Fibroblast of lung (primary cell): ENCODE measurements around the gene ABO.

ENCODE experiments used
- CTCF ChIP-seq, 2 donors: IDR thresholded peaks in 1 of 2; conservative IDR thresholded peaks in 1 of 2; 1 replicate in 1 of 2; 2 replicates in 1 of 2; pipeline ENCODE4 v1.5.1; 2011 to 2012; ENCODE audit warnings: low read length in 2 of 2, control low read depth in 1 of 2, inconsistent platforms in 1 of 2, low read depth in 1 of 2, mild to moderate bottlenecking in 1 of 2
- EZH2 ChIP-seq: IDR thresholded peaks from 2 replicates; pipeline ENCODE4 v1.5.1; 2012; ENCODE audit warnings: low read length, control low read depth, mild to moderate bottlenecking; ENCODE audit errors: missing control alignments

- TF ChIP-seq CTCF (conservative IDR thresholded peaks at IDR 0.05 in 1 of 2, IDR thresholded peaks at IDR 0.05 in 1 of 2; ENCODE audit: low read depth in 1 of 2, low read length in 2 of 2): no peak
- TF ChIP-seq EZH2: no peak
These were observed 11.4 kb downstream of the ABO start for GRCh38 chr9:133263557-133263956.
